ENCODE results near the gene CEBPA.

The CEBPA gene

DNA sequence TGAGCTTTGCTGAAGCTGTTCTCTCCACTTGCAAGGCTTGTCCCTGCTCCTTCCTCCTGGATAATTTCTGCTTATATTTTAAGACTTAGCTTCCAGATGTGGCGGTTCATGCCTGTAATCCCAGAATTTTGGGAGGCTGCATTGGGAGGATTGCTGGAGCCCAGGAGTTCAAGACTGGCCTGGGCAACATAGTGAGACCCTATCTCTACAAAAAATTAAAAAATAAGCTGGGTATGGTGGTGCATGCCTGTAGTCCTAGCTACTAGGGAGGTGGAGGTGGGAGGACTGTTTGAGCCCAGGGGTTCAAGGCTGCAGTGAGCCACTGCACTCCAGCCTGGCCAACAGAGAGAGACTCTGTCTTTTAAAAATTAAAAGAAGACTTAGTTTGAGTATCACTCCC, 31.6 kb downstream of the CEBPA start:
- DNase-seq, result no peak

DNA sequence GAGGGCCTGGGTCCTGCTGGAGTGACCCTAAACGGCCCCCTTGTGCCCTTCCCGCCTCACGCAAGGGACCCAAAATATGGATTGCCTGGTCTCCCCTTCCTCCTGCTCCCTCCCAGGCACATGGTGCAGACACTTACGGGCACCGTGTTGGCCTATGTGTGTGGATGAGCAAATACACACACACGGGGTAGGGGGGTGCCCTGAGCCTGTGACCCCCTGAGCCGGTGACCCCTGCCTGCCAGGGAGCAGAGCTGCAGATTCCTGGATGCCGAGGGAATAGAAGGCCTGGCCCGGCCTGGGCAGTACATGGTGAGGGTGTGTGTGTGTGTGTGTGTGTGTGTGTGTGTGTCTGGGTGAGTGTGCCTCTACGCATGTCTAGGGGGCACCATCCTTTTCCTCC, 33.3 kb downstream of the CEBPA start:
- DNase-seq, result no peak

DNA sequence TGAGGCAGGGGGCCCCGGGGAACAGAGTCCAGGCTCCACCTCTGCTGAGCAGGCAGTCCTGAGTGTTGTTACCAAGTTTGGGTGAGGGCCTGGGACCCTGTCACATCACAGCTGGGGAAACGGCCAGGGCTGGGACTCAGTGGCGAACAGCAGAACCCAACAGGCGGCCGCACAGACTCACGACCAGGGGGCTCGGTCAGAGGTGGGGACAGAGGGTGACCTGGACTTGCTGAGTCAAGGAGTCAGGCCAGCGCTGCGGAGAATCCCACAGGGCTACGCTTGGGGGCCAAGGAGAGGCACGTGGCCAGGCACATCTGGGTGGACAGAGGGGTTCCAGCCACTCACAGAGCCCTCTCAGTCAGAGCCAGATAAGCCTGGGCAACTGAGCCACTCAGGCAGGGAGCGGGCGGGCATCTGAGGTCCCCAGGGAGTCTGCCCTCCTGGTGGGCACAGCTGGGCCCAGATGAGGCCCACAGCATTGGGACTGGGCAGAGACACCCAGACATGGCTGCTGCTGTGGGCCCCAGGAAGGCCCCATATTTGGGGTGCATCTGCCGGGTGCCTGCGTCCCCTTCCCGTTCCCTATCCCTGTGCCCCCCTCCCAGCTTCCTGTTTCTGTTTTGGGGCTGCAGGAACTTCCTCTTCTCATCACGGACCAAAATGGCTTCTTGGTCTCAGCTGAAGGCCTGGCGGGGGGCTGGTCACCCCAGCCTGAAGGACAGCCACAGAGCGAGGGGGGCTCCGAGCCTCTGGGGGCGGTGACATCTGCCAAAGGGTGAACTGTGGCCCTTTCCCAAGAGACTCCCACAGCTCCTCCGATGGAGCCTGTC, 34.0 kb downstream of the CEBPA start:
- DNase-seq, result peak; percentile 83

DNA sequence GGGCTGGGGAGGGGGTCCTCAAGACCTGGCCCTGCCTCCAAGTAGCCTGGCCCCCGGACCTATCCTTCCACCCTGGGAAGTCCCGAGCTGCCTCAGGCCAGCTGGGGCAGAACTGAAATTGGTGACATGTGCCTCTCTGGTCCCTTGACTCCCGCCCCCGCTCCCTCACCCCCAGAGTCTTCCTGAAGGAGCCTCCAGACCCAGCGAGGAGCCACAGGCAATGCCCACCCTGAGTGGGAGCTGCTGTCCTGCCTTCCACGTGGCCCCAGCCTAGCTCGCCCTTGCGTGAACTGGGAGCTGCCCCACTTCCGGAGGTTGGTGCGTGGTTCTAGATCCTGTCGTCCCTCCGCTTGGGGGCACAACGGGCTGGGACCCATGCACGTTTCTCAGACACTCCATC, 34.6 kb downstream of the CEBPA start:
- peak; percentile 81 for DNase-seq

DNA sequence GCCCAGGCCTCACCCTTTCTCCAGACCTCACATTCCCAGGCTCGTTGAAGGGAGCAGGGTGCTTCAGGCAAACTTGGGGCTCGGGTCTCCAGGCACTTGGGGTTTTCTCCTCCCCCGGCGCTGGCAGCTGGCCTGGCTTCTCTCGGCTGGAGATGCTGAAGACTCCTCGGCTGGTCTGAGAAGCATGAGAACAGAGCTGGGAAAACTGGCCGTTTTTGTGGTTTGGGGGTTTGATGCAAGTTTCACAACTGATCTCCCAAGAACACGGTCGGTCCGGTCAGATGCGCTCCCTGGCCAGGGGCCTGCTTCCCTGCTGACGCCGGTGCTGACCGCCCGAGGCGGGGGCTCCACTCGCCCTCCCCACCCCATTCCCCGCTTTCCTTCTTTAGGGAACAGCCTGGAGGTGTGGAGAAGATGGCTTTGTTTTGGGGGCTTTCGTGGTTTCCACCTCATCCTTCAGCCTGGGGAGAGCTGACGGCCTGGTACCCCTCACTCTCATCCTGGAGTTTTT, 35.3 kb downstream of the CEBPA start:
- DNase-seq, result peak; percentile 91

DNA sequence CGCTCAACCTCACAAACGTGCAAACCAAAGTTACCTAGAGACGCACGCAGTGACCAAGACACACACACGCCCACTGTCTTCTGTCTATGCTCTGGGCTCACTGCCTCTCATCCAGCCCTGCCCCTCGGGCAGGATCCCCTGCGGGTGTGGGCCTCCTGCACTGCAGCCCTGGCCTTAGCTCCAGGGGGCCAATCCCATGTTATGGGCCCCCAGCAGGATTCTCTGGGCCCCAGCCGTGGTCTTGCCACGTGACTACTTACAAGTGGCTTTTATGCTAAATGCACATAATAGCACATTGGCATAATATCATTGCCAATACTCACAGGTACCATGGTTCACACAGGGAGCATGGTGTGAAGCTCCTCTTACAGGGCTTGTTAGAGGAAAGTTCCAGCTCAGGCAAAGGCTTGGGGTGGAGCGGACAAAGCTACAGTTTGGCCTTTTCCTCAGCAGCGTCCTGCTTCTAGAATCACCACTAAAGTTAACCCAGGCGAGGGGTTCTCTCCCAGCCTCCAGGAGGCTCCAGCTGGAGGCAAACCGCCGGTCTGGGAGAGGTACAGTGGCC, 37.4 kb downstream of the CEBPA start:
- DNase-seq, result no peak

DNA sequence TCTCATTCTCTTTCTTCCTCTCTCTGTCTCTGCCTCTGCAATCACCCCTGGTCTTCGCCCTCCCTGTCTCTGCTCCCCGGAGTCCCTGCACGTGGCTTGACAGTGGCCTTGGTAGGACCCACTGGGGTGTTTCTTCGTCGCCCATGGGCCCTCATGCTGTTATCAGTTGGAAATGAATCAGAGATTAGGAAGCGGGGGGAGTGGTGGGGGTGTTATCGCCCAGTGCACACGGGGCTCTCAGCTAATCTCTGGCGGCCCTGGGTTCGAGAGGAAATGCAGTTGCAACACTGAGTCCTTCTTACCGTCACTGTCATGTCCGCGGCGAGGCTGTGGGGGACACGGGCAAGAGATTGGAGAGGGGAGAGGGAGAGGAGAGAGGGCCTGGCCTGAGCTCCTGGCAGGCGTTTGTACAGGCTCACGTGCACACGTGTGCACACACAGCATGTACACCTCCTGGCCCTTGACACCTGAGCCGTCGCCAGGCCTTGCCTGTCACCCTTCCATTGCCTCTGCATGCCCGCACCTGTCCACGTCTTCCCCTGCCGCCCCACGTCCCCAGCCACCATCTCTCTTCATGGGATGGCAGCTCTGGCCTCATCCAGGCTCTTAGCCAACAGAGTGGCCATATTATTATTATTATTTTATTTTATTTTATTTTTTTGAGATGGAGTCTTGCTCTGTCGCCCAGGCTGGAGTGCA, 38.9 kb downstream of the CEBPA start:
- peak; percentile 31 for DNase-seq

DNA sequence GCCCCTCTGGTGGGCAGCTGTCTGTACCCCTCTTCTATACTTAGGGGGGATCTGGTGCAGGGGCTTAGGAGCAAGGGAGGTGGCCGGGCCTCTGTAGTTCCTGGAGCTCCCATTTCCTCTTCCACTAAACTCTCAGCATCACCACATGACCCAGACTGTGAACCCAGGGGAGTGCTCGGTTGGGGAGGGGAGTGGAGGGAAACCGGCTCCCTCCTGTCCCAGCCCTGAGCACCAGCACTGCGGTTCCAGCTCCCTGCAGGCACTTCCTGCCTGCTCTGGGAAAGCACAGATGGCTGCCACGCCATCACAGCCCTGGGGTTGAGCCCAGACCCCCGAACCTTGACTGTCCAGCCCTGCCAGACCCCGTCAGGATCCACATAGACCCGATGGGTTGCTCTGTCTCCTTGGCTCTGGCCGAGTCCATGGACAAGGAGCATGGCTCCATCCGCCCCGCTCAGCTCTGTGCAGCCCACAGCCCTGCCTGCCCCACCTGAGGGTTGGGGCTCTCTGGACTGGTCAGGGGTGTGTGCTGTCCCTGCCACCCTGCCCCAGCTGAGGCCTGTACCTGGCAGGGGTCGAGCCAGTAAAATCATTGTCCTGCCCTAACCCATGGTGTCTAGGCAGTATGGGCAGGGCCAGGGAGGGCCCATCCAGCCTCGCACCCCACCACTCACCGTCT, 40.7 kb downstream of the CEBPA start:
- DNase-seq, result peak; percentile 84

DNA sequence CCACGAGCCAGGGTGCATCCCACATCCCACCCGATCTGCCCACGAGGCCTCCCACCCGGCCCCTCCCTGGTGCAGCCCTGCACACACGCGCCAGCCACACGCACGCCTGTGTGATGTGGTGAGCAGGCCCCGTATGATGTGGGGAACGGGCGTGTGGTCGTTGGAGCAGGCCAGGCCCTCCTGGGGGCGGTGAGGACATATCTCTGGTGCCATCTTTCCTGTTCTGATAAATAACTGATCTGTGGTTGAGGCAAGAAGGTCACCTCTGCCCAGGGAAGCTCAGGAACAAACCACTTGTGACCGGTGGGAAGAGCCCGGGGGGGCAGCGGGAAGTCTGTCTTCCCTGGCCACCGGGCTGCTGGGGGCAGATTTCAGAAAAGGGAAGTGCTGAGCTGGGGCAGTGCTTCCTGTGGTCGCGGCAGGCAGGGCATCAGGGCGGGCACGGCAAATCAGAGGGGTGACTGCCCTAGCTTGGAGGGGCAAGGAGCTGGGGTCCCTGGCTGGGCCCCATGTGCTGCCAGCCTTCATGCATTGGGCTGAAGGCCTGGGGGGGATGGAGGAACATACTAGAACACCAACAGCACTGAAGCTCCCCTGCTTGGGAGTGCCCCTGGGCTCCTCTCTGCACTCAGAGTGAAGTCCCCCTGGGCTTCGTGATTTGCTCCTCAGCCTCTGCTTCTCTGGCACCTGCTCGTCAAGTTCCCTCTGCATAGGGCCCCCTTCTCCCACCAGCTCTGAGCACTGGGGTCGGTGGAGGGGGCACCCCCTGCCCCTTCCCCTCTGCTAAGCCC, 41.5 kb downstream of the CEBPA start:
- peak; percentile 89 for DNase-seq

DNA sequence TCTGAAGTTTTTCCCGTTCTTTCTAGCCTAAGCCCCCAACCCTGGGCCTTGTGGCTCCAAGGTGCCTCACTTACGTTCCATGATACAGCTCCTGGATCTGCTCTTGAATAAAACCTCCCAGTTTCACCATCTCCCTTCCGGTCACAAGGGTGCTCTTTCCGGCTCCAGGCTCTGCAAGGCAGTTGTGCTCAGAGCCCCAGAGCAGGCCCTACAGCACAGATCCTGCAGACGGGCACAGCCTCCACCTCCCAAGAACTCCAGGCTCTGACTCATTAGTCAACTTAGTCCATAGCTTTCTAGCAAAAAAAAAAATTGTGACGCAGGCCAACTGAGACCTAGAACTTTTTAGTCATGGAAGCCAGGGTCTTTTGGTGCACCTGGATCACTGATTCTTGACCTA, 42.8 kb downstream of the CEBPA start:
- peak; percentile 79 for DNase-seq

DNA sequence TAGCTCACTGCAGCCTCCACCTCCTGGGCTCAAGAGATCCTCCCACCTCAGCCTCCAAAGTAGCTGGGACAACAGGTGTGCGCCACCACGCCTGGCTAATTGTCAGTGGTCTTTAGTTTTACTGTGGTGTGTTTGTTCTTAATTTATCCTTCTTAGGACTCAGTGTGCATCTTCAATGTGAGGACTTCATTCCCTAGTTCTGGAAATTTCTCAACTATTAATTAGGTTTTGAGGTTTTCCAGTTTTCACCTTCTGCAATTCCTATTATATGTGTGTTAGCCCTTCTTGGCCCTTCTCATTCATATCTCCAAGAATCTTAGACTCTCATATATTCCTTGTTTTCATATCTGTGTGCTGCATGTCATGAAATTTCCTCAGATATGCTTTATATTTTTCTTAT, 44.5 kb downstream of the CEBPA start:
- DNase-seq, result no peak

DNA sequence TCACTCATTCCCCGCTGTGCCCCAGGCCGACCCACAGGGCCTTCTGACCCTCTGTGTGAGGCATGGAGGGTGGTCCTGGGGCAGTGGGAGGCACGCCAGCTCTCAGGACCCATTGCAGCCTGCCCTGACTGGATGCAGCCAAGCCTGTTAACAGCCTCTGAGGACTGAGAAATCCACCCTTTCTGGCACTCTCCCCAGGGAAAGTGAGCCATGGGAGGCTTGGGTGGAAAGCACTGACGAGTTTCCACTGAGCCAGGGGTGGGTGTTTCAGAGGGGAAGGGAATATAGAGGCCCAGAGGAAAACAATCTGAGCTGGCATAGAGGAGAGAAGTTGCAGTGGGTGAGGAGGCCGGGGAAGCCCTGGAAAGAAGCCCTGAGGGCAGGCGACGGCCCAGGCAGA, 46.1 kb downstream of the CEBPA start:
- DNase-seq, result no peak

DNA sequence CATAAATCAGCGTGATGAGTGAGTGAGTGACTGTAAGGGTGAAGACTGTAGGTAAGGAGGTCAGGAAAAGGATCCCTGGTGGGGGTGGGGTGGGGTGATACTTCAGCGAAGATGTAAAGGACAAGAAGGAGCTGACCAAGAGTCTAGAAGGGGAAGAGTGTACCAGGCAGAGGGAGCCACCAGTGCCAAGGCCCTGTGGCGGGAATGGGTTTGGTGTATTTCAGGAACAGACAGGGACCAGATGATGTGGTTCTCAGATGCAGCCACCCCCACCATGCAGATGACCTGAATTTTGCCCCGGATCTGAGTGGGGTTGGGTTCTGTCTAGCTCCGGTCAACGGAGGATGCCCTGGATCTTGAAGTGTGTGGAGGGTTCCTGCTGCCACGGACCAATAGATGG, 46.6 kb downstream of the CEBPA start:
- DNase-seq, result no peak

DNA sequence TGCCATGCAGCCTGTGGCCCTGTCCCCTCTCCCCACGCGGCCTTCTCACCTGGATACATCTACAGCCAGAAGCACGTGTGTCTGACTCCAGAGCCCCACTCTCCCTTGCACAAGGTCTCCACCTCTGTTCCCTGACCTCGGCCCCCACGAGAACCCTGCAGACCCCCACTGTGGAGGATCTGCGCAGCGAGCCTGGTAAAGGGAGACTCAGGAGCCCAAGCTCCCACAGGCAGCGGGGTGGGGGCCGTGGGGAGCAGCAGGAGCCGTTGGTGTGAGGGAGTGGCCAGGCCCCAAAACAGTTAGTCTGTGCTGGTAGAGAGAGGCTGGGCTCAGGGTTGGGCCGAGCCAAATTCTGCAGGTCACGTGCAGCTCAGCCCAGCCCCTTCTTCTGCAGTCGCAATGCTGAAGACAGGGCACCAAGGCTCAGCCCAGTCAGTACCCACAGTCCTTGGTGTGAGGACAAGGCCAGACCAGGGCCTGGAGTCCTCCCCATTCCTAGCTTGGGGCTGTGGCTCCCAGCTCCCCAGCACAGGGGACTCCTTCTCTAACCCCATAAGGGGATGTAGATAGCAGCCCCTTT, 48.0 kb downstream of the CEBPA start:
- DNase-seq, result peak; percentile 75

DNA sequence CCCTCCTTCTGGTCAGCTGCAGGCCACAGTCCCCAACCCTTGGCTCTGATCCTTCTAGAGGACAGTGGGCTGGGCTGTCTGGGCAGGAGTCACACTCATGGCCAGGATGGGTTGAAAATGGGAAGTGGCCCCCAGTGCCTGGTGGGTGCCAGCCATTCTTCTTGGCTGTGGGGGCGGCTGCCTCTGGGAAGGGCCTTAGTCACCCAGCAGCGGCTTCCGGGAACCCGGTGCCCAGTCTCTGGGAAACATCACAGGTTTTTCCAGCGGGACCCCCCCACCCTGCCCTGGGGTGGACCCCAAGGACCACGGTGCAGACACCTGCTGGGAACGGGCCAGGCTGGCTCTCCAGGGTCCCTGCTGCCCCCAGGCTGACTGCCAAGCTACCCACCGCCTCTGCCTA, 49.4 kb downstream of the CEBPA start:
- peak; percentile 70 for DNase-seq

DNA sequence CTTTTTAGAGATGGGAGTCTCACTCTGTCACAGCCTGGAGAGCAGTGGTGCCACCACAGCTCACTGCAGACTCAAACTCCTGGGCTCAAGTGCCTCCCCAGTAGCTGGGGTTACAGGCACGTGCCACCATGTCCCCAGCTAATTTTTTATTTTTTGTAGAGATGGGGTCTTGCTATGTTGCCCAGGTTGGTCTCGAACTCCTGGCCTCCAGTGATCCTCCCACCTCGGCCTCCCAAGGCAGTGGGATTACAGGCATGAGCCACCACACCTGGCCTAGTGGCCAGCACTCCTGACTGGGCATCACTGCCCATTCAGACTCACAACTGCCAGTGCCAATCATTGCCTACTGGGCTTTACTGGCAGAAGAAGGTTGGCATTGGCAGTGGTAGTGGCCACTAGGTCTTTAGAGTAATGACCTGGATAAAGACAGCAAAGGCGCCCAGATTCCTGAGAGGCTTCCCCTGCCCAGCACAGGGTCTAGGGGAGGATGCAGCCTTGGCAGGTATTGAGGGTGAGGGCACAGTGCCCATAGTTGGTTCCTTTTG, 49.8 kb downstream of the CEBPA start:
- no peak for DNase-seq

DNA sequence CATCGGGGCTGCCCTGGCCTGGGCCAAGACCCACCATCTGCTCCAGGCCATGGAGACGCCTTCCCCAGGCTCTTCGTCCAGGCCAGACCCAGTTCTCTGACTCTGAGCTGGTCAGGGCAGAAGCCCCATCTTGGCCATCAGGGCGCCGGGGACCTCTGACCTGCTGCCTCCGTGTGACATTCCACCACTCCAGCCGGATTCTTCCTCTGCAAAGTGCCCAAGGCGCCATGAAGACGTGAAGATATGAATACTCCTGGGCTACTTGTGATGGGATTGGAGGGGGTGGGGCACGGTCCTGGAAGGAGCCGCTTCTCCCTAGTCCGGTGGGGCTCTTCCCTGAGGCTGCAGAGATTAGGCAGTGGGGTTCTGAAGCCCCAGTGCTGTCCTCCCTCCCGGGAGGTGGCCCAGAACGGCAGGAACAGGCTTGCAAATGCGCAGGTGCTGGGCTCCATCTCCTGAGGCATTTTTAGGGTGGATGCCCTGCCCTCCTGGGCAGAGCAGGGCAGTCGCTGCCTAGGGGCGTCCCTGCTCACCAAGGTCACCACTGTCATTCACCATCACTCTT, 50.7 kb downstream of the CEBPA start:
- DNase-seq, result no peak

DNA sequence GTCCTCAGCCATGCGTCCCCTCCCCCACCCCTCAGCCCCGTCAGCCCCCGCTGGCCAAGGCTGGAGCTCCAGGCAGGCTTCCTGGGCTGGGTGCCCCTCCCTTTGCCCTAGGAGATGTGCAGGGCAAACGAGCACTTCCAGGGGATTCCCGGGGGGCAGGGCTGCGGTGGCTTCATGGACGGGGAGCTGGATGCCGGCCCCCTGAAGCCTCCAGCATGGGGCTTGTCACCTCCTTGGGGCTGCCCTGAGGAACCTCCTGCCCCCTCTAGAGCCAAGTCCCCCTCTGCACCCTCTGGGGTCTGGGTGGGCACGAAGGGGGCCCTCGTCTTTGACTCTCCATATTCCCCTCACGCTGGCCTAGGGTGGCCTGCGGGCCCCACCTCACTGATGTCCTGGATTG, 51.3 kb downstream of the CEBPA start:
- no peak for DNase-seq

DNA sequence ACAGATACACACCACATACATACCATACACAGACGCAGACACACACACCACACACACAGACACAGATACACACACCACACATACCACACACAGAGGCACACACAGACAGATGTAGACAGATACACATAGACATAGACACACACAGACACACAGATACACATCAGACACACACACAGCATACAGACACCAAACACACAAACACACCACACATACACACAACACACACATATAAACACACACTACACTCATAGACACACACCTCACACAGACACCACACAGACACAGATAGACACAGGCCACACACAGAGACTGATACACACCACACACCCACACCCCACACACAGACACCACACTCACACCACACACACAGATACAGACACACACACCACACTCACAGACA, 51.8 kb downstream of the CEBPA start:
- no peak for DNase-seq
